D721Med (cell line): ENCODE measurements around the gene PIGN.

ENCODE experiments used
- DNase-seq: peaks from one replicate; pipeline ENCODE4 v3.0.0; 2011; ENCODE audit warnings: low spot score; ENCODE audit not compliant: insufficient read length
- FAIRE-seq: peaks from 2 replicates; lab custom pipeline; 2011; peaks lifted over from hg19 to GRCh38; lab: Jason Lieb, UNC
- TF ChIP-seq, protein P1 (sequence below): IDR thresholded peaks from 2 replicates; pipeline ENCODE4 v1.5.1; 2012; ENCODE audit warnings: mild to moderate bottlenecking, control low read depth; ENCODE audit not compliant: insufficient read depth; ENCODE audit errors: missing control alignments

PIGN gene

DNA sequence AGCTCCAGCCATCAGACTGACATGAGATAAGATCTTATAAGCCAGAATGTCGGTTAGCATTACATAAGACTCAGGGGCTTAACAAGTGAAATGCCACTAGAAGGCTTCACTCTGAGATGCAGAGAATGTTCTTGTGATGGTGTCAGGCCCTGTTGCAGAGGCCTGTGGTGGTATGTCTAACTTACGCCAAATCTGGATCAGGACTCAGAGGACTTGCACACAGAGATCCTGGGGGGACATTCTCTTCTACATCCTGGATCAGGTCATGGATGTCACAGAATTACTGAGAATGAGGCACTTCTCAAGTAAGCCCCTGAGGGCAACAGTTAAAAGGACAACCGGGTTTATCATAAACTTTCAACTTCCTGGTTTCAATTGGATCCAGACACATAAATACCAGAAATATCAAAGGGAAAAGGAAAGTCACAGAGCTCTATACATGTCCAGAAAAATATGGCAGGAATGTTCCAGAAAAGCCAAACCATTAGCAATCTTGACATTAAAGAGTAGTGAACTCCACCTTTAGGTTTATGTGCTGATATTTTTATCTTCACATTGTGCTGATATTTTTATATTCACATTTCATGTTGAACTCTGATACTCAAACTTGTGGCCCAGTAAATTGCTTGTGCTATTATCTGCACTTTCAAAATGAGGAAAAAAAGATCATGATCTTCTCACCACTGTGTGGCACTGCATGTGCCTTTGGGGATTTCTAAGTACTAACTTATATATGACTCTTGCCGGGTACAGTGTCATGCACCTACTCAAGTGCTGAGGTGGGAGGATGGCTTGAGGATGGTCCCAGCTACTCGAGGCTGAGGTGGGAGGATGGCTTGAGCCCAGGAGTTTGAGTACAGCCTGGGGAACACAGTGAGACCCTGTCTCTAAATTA lies 156.5 kb downstream of the PIGN start:
- FAIRE-seq (peak; percentile 90), DNase-seq (no peak)
- TF ChIP-seq, protein P1, sequence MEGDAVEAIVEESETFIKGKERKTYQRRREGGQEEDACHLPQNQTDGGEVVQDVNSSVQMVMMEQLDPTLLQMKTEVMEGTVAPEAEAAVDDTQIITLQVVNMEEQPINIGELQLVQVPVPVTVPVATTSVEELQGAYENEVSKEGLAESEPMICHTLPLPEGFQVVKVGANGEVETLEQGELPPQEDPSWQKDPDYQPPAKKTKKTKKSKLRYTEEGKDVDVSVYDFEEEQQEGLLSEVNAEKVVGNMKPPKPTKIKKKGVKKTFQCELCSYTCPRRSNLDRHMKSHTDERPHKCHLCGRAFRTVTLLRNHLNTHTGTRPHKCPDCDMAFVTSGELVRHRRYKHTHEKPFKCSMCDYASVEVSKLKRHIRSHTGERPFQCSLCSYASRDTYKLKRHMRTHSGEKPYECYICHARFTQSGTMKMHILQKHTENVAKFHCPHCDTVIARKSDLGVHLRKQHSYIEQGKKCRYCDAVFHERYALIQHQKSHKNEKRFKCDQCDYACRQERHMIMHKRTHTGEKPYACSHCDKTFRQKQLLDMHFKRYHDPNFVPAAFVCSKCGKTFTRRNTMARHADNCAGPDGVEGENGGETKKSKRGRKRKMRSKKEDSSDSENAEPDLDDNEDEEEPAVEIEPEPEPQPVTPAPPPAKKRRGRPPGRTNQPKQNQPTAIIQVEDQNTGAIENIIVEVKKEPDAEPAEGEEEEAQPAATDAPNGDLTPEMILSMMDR, result no peak

DNA sequence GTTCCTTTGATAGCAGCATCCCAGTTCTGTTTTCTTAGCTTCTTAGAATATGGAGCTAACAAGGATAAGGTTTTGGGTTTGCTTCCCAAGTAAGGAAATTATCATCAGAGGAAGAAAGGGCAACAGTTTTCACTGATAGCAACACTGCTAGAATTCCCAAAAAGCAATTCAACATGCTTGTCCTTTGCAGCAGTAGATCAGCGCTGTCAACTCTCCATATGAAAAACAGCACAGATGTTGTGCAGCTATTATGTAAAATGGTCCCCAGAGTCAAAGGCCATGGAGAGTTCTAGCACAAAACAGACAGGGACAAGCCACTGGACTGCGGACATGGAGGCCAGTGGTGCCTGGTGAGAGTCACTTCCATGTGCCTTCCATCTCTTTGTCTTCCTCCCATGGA lies 158.1 kb downstream of the PIGN start:
- DNase-seq (no peak), FAIRE-seq (no peak)
- TF ChIP-seq, protein P1, result no peak

- DNase-seq (no peak), FAIRE-seq (peak; percentile 6)
- TF ChIP-seq, protein P1, result no peak
Observed at GRCh38 chr18:62027914-62028520, 158.8 kb downstream of the PIGN start.

DNA sequence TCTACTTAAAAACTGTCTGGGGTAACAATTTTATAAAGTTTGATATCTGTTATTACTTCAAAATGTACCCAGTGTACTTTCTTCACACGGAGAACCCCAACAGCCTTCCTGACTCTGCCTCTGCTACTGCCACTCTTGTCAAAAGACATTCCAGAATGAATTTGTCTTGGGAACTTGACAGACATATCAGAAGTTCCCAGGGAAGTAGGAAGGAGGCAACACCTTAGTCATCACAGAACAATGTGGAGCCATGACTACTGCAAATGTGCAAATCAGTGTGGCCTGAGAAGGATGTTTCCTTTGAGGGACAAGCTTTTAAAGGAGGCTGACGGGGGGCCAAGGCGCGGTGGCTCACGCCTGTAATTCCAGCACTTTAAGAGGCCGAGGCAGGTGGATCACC lies 160.3 kb downstream of the PIGN start:
- no peak for FAIRE-seq
- TF ChIP-seq, protein P1, result no peak
- DNase-seq, result no peak

GRCh38 chr18:62024983-62025382 lies 161.9 kb downstream of the PIGN start:
- FAIRE-seq (peak; percentile 97), DNase-seq (no peak)
- TF ChIP-seq, protein P1, result no peak

DNA sequence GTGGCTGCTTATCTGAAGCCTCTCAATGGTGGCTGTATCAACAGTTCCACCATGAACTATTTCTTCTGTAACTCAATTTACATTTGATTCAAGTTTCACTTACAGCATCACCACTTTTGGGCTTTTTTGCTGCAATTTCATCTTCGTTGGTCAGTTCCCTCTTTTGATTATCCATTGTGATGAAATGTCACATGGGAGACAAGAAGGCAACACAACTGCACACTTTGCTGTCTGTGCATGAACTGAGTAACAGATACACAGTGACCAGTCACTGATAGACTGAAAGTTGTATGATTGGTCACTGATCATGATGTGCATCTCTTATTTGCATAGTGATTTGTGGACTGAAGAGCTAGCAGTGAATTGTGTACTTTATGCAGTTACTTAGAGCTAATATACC lies 163.3 kb downstream of the PIGN start:
- DNase-seq, result no peak
- no peak for FAIRE-seq
- TF ChIP-seq, protein P1, result no peak

DNA sequence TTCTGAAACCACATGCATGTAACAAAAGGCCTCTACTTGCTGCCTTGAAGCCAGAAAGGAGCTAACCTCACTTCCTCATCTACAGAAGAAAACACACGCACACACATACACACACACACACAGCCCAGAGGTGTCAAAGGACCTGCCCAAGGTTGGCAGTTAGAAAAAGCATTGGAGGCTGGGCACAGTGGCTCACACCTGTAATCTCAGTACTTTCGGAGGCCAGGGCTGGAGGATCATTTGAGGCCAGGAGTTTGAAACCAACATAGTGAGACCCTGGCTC lies 168.2 kb downstream of the PIGN start:
- DNase-seq (no peak), FAIRE-seq (peak; percentile 56)
- TF ChIP-seq, protein P1, result no peak
